Nephron progenitor cell (in vitro differentiated cells): ENCODE measurements around the gene SGMS1.
"Not testable (repeated sequence)": the region's sequence is repeated elsewhere in the genome, so short reads cannot be mapped to it uniquely, and the experiment has no call there.

ENCODE experiments used
- DNase-seq: peaks from one replicate; pipeline ENCODE4 v3.0.0; 2021
- H3K27ac Mint-ChIP-seq: 2 replicates; pipeline ENCODE4 v1.8.0; 2021; ENCODE audit warnings: mild to moderate bottlenecking, moderate library complexity, mixed read lengths
- H3K27me3 Mint-ChIP-seq: 2 replicates; pipeline ENCODE4 v1.8.0; 2021; ENCODE audit warnings: mild to moderate bottlenecking, low read depth, mixed read lengths; ENCODE audit not compliant: poor library complexity
- H3K36me3 Mint-ChIP-seq: 2 replicates; pipeline ENCODE4 v1.8.0; 2021; ENCODE audit warnings: low read depth, mixed read lengths
- H3K4me1 Mint-ChIP-seq: 2 replicates; pipeline ENCODE4 v1.8.0; 2021; ENCODE audit warnings: mixed read lengths
- H3K4me3 Mint-ChIP-seq: 2 replicates; pipeline ENCODE4 v1.8.0; 2021; ENCODE audit warnings: mild to moderate bottlenecking, moderate library complexity, mixed read lengths
- H3K9me3 Mint-ChIP-seq: 2 replicates; pipeline ENCODE4 v1.8.0; 2021; ENCODE audit warnings: mild to moderate bottlenecking, moderate library complexity, mixed read lengths
- CTCF ChIP-seq: fragments of 200-600 bp; sonication (generic); IDR thresholded peaks from 2 replicates; pipeline ENCODE4 v1.5.0; 2021; ENCODE audit warnings: antibody characterized with exemption

The SGMS1 gene

GRCh38 chr10:50623663-50624412 lies at the start of gene SGMS1:
Gene SGMS1, minus strand, starts transcription at chr10:50623956. Its CDS starts 279,842 bp downstream, at chr10:50344114.
- Mint-ChIP-seq H3K27ac (peak within 1 kb of the TSS; percentile 99), H3K9me3 (no peaks in the 10 kb centered on the region), H3K36me3 (peaks cover 5% of the 10 kb centered on the region), H3K4me1 (peaks cover 53% of the 10 kb centered on the region), H3K27me3 (peaks cover 2% of the 10 kb centered on the region), H3K4me3 (peak within 1 kb of the TSS; percentile 92)
- no peak for TF ChIP-seq CTCF
- peak; percentile 84 for DNase-seq

GRCh38 chr10:50672152-50672551 lies 48.4 kb upstream of the SGMS1 start:
- H3K4me1 Mint-ChIP-seq, H3K9me3 Mint-ChIP-seq, H3K27me3 Mint-ChIP-seq, DNase-seq, H3K4me3 Mint-ChIP-seq, H3K27ac Mint-ChIP-seq, H3K36me3 Mint-ChIP-seq: not testable (repeated sequence)

GRCh38 chr10:50671645-50672044 lies 47.9 kb upstream of the SGMS1 start:
- not testable (repeated sequence) for H3K4me1 Mint-ChIP-seq, H3K27me3 Mint-ChIP-seq, H3K9me3 Mint-ChIP-seq, H3K27ac Mint-ChIP-seq, H3K4me3 Mint-ChIP-seq, DNase-seq, H3K36me3 Mint-ChIP-seq

GRCh38 chr10:50669957-50670356 lies 46.2 kb upstream of the SGMS1 start:
- H3K9me3 Mint-ChIP-seq, H3K27me3 Mint-ChIP-seq, H3K4me3 Mint-ChIP-seq, H3K27ac Mint-ChIP-seq, H3K4me1 Mint-ChIP-seq, H3K36me3 Mint-ChIP-seq, DNase-seq: not testable (repeated sequence)

GRCh38 chr10:50667353-50667752 lies 43.6 kb upstream of the SGMS1 start:
- not testable (repeated sequence) for H3K9me3 Mint-ChIP-seq, H3K27ac Mint-ChIP-seq

GRCh38 chr10:50662420-50662819 lies 38.7 kb upstream of the SGMS1 start:
- not testable (repeated sequence) for H3K27ac Mint-ChIP-seq, H3K27me3 Mint-ChIP-seq, H3K9me3 Mint-ChIP-seq, H3K4me1 Mint-ChIP-seq, DNase-seq, H3K36me3 Mint-ChIP-seq, H3K4me3 Mint-ChIP-seq

More at GRCh38 chr10:50667353-50667752, 43.6 kb upstream of the SGMS1 start:
- not testable (repeated sequence) for DNase-seq, H3K4me3 Mint-ChIP-seq, H3K36me3 Mint-ChIP-seq, H3K4me1 Mint-ChIP-seq, H3K27me3 Mint-ChIP-seq

- not testable (repeated sequence) for H3K27ac Mint-ChIP-seq, H3K4me1 Mint-ChIP-seq, H3K27me3 Mint-ChIP-seq, H3K4me3 Mint-ChIP-seq, H3K9me3 Mint-ChIP-seq, DNase-seq, H3K36me3 Mint-ChIP-seq
These were observed 37.8 kb upstream of the SGMS1 start for GRCh38 chr10:50661563-50661962.

- H3K27me3 Mint-ChIP-seq, H3K36me3 Mint-ChIP-seq, H3K9me3 Mint-ChIP-seq, H3K4me3 Mint-ChIP-seq, DNase-seq, H3K4me1 Mint-ChIP-seq, H3K27ac Mint-ChIP-seq: not testable (repeated sequence)
These were observed 36.3 kb upstream of the SGMS1 start for GRCh38 chr10:50659865-50660730.

- H3K27ac Mint-ChIP-seq, H3K4me1 Mint-ChIP-seq, H3K36me3 Mint-ChIP-seq, H3K9me3 Mint-ChIP-seq, DNase-seq, H3K4me3 Mint-ChIP-seq: not testable (repeated sequence)
- peaks cover 11% of the 10 kb centered on the region for H3K27me3 Mint-ChIP-seq
These were observed 35.5 kb upstream of the SGMS1 start for GRCh38 chr10:50659016-50659864.
